Osteoblast (primary cell): Measurements from ENCODE around the gene TET1. TPM values are rescaled to one million over a fixed set of nuclear protein-coding genes. Genes with fewer than 3 reads are reported as not detected.

Experiments
- DNase-seq: peaks from one replicate; pipeline ENCODE4 v3.0.0; 2011; ENCODE audit warnings: low spot score, mixed read lengths; ENCODE audit not compliant: insufficient read length; ENCODE audit errors: missing footprints
- H2AFZ ChIP-seq: 2 replicates; pipeline ENCODE4 v1.6.0; 2011; ENCODE audit warnings: mild to moderate bottlenecking, low read length
- H3K27ac ChIP-seq: 2 replicates; pipeline ENCODE4 v1.5.1; 2011; ENCODE audit warnings: mild to moderate bottlenecking, low read depth, low read length, moderate library complexity
- H3K27me3 ChIP-seq: 2 replicates; pipeline ENCODE4 v1.6.0; 2012; ENCODE audit warnings: mild to moderate bottlenecking, control low read depth, inconsistent platforms, low read length, moderate library complexity; ENCODE audit not compliant: insufficient read depth
- H3K36me3 ChIP-seq: 2 replicates; pipeline ENCODE4 v1.5.1; 2011; ENCODE audit warnings: mild to moderate bottlenecking, low read length, control low read depth, moderate library complexity; ENCODE audit not compliant: insufficient read depth
- H3K4me1 ChIP-seq: 2 replicates; pipeline ENCODE4 v1.5.1; 2011; ENCODE audit warnings: mild to moderate bottlenecking, low read length, control low read depth, moderate library complexity; ENCODE audit not compliant: insufficient read depth
- H3K4me2 ChIP-seq: 2 replicates; pipeline ENCODE4 v1.6.0; 2011; ENCODE audit warnings: mild to moderate bottlenecking, low read length; ENCODE audit not compliant: insufficient read depth
- H3K4me3 ChIP-seq: fragments of 200-600 bp; sonication (generic); 3 replicates; pipeline ENCODE4 v1.5.1; 2012; ENCODE audit warnings: mild to moderate bottlenecking, low read length, inconsistent platforms; ENCODE audit not compliant: insufficient read depth
- H3K79me2 ChIP-seq: 2 replicates; pipeline ENCODE4 v1.6.0; 2012; ENCODE audit warnings: mild to moderate bottlenecking, low read length, control low read depth, inconsistent platforms; ENCODE audit not compliant: insufficient read depth
- H3K9me3 ChIP-seq: 2 replicates; pipeline ENCODE4 v1.5.1; 2011; ENCODE audit warnings: low read depth, low read length, control low read depth
- H4K20me1 ChIP-seq: 2 replicates; pipeline ENCODE4 v1.6.0; 2012; ENCODE audit warnings: mild to moderate bottlenecking, low read length, control low read depth; ENCODE audit not compliant: insufficient read depth
- CTCF ChIP-seq: IDR thresholded peaks from 2 replicates; pipeline ENCODE4 v1.5.1; 2011; ENCODE audit warnings: mild to moderate bottlenecking, low read depth, low read length, moderate library complexity; ENCODE audit errors: extremely low read depth
- total RNA-seq: library from RNA; depleted of rRNA; stranded (reverse); fragments of >200 nt; gene quantifications from 2 replicates; pipeline ENCODE4 v1.2.3, GENCODE V29; 2012

The TET1 gene
- total RNA-seq, 1 donor, result 4.0 TPM

- Histone ChIP-seq H3K9me3 (no peaks in the 10 kb centered on the region), H3K79me2 (no peaks in the 10 kb centered on the region), H3K36me3 (no peaks in the 10 kb centered on the region), H3K27ac (no peak overlapping the region), H3K4me1 (peaks cover 22% of the 10 kb centered on the region), H3K4me3 (no peak overlapping the region), H3K4me2 (no peak overlapping the region), H3K27me3 (no peaks in the 10 kb centered on the region), H4K20me1 (no peaks in the 10 kb centered on the region), H2AFZ (no peak overlapping the region)
- no peak for DNase-seq
- no peak for TF ChIP-seq CTCF
These were observed 108.8 kb downstream of the TET1 start for GRCh38 chr10:68668972-68669371.

GRCh38 chr10:68684413-68684812 lies 124.3 kb downstream of the TET1 start:
- no peaks in the 10 kb centered on the region for H3K79me2 ChIP-seq
- no peaks in the 10 kb centered on the region for H3K4me1 ChIP-seq

GRCh38 chr10:68696018-68696417 lies 135.9 kb downstream of the TET1 start:
- Histone ChIP-seq H3K27ac (no peak overlapping the region), H4K20me1 (no peaks in the 10 kb centered on the region), H3K4me3 (no peak overlapping the region), H3K36me3 (no peaks in the 10 kb centered on the region), H3K27me3 (no peaks in the 10 kb centered on the region), H3K4me2 (no peak overlapping the region), H2AFZ (no peak overlapping the region), H3K9me3 (no peaks in the 10 kb centered on the region), H3K4me1 (no peaks in the 10 kb centered on the region), H3K79me2 (no peaks in the 10 kb centered on the region)
- no peak for DNase-seq
- no peak for TF ChIP-seq CTCF

More at GRCh38 chr10:68684413-68684812, 124.3 kb downstream of the TET1 start:
- no peak overlapping the region for H2AFZ ChIP-seq
- TF ChIP-seq CTCF, result no peak
- no peaks in the 10 kb centered on the region for H3K9me3 ChIP-seq
- H3K4me2 ChIP-seq, result no peak overlapping the region
- H3K27ac ChIP-seq, result no peak overlapping the region
- no peak for DNase-seq
- no peaks in the 10 kb centered on the region for H4K20me1 ChIP-seq
- H3K36me3 ChIP-seq, result peaks cover 4% of the 10 kb centered on the region
- H3K4me3 ChIP-seq, result no peak overlapping the region
- no peaks in the 10 kb centered on the region for H3K27me3 ChIP-seq

- Histone ChIP-seq H3K36me3 (no peaks in the 10 kb centered on the region), H3K79me2 (no peaks in the 10 kb centered on the region), H4K20me1 (no peaks in the 10 kb centered on the region), H2AFZ (no peak overlapping the region), H3K9me3 (no peaks in the 10 kb centered on the region), H3K4me2 (no peak overlapping the region), H3K27me3 (no peaks in the 10 kb centered on the region), H3K27ac (no peak overlapping the region), H3K4me1 (no peaks in the 10 kb centered on the region), H3K4me3 (no peak overlapping the region)
- no peak for TF ChIP-seq CTCF
- no peak for DNase-seq
These were observed 137.0 kb downstream of the TET1 start for GRCh38 chr10:68697106-68697505.
